IMR-90 (cell line): ENCODE results near the gene SEMA3E.

ENCODE experiments used
- BHLHE40 ChIP-seq: fragments of 150-350 bp; IDR thresholded peaks from 2 replicates; pipeline ENCODE4 v1.6.1; 2016; ENCODE audit warnings: mild to moderate bottlenecking, low read depth, low read length
- MXI1 ChIP-seq: IDR thresholded peaks from 2 replicates; pipeline ENCODE4 v1.6.1; 2012; ENCODE audit warnings: low read depth, mild to moderate bottlenecking, low read length, moderate library complexity, borderline replicate concordance
- TF ChIP-seq, protein P1 (sequence below): conservative IDR thresholded peaks from 2 replicates; pipeline ENCODE4 v1.5.1; 2012; ENCODE audit warnings: mild to moderate bottlenecking, low read depth, low read length, improper control_type of control experiment

- TF ChIP-seq MXI1 (no peak), BHLHE40 (no peak)
- TF ChIP-seq, protein P1, sequence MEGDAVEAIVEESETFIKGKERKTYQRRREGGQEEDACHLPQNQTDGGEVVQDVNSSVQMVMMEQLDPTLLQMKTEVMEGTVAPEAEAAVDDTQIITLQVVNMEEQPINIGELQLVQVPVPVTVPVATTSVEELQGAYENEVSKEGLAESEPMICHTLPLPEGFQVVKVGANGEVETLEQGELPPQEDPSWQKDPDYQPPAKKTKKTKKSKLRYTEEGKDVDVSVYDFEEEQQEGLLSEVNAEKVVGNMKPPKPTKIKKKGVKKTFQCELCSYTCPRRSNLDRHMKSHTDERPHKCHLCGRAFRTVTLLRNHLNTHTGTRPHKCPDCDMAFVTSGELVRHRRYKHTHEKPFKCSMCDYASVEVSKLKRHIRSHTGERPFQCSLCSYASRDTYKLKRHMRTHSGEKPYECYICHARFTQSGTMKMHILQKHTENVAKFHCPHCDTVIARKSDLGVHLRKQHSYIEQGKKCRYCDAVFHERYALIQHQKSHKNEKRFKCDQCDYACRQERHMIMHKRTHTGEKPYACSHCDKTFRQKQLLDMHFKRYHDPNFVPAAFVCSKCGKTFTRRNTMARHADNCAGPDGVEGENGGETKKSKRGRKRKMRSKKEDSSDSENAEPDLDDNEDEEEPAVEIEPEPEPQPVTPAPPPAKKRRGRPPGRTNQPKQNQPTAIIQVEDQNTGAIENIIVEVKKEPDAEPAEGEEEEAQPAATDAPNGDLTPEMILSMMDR: no peak
These were observed 324.3 kb downstream of the SEMA3E start for GRCh38 chr7:83324596-83324995.
